Aorta (tissue), 5 donors: ENCODE results near the gene BMERB1. TPM values are rescaled to one million over a fixed set of nuclear protein-coding genes. Genes with fewer than 3 reads are reported as not detected.

Experiments used
- ATAC-seq: fragments of 200-7000 bp; cut with Tn5 transposase; one replicate; pipeline ENCODE4 v1.9.1; 2022; ENCODE audit warnings: moderate library complexity; ENCODE audit not compliant: low FRiP score
- DNase-seq, 2 donors: peaks; one replicate each; pipeline ENCODE4 v3.0.0-alpha.2; 2020
- H3K27ac ChIP-seq, 2 donors: one replicate each; pipeline ENCODE4 v1.5.1; 2013; ENCODE audit warnings: low read length in 2 of 2, mild to moderate bottlenecking in 2 of 2, moderate library complexity in 2 of 2, control low read depth in 1 of 2, inconsistent platforms in 1 of 2, low read depth in 1 of 2
- H3K27me3 ChIP-seq, 2 donors: one replicate each; pipeline ENCODE4 v1.6.1; 2013; ENCODE audit warnings: control low read depth in 1 of 2, low read length in 1 of 2, mild to moderate bottlenecking in 1 of 2, moderate library complexity in 1 of 2; ENCODE audit not compliant: insufficient read depth in 2 of 2, control insufficient read depth in 1 of 2
- H3K36me3 ChIP-seq, 2 donors: one replicate each; pipeline ENCODE4 v1.6.1; 2013; ENCODE audit warnings: control low read depth in 1 of 2, low read length in 1 of 2, mild to moderate bottlenecking in 1 of 2; ENCODE audit not compliant: insufficient read depth in 2 of 2, control insufficient read depth in 1 of 2
- H3K4me1 ChIP-seq, 2 donors: one replicate each; pipeline ENCODE4 v1.6.1; 2013; ENCODE audit warnings: low read length in 2 of 2, control low read depth in 1 of 2, mild to moderate bottlenecking in 1 of 2, moderate library complexity in 1 of 2; ENCODE audit not compliant: insufficient read depth in 2 of 2, control insufficient read depth in 1 of 2
- H3K4me3 ChIP-seq, 2 donors: one replicate each; pipeline ENCODE4 v1.5.1; 2013; ENCODE audit warnings: low read length in 2 of 2, control low read depth in 1 of 2, mild to moderate bottlenecking in 1 of 2
- H3K9me3 ChIP-seq: one replicate; pipeline ENCODE4 v1.6.1; 2013; ENCODE audit warnings: mild to moderate bottlenecking, low read length; ENCODE audit not compliant: control insufficient read depth
- WGBS, 2 donors: extraction: QIAGEN DNeasy Blood & Tissue Kit; methylation state at CpG; one replicate each; pipeline ENCODE4 v1.1.7; 2013; 5-methylcytosine and 5-hydroxymethylcytosine counted together
- intact Hi-C, 2 donors: fragments of 100-400 bp; cut with DNase I; formaldehyde crosslinking; loops; one replicate each; pipeline versions ENCODE4 v1.14.2 to v1.15.0; 2022
- polyA plus RNA-seq, 2 donors: library from polyadenylated mRNA; stranded (reverse); fragments of 200-250 nt; gene quantifications; one replicate each; pipeline ENCODE4 v1.2.3, GENCODE V29; 2013
- total RNA-seq, 2 donors: library from RNA; stranded (reverse); fragmentation: NEBNext Ultra II Directional; extraction: Animal tissue kit (Norgen Biotek cat#: 25700); gene quantifications; one replicate each; pipeline ENCODE4 v1.2.1, GENCODE V29; 2021
- donor health status: healthy with polysubstance abuse.
- donor health status: Bipolar disorder and iron deficiency.
- donor health status: DM: no; HTN: no; CAD: no.
- donor health status: DM: no; HTN: no; CAD: no.
- donor health status: DM: yes; HTN: yes; CAD: no.

Gene BMERB1
- total and polyA plus RNA-seq, 4 donors = 52.2 to 76.7 (median 71.1) TPM

- Histone ChIP-seq H3K9me3 (no peaks in the 10 kb centered on the region), H3K27ac (no peak overlapping the region), H3K4me1 (no peaks in the 10 kb centered on the region), H3K27me3 (no peaks in the 10 kb centered on the region), H3K4me3 (no peak overlapping the region), H3K36me3 (peaks cover 12 to 19% of the 10 kb centered on the region in 2 donors)
- intact Hi-C loops = no loop called here
- DNase-seq (no peak), ATAC-seq (no peak)
- 93 to 97% methylated on average over 9 of the region's 9 CpGs for WGBS, 2 donors
Observed at GRCh38 chr16:15635926-15636325, 201.5 kb downstream of the BMERB1 start.

- no peak overlapping the region for H3K4me3 ChIP-seq
- H3K4me1 ChIP-seq = no peaks in the 10 kb centered on the region
- ATAC-seq = no peak
- DNase-seq = no peak
- intact Hi-C loops = no loop called here
- H3K27ac ChIP-seq = no peak overlapping the region
- H3K36me3 ChIP-seq = peaks cover 12 to 16% of the 10 kb centered on the region in 2 donors
- H3K27me3 ChIP-seq = no peaks in the 10 kb centered on the region
- no peaks in the 10 kb centered on the region for H3K9me3 ChIP-seq
Observed at GRCh38 chr16:15636392-15636873, 202.0 kb downstream of the BMERB1 start.

Other genes starting within 250 kb of the BMERB1 start
- gene NPIPA5, start 56.3 kb upstream of the BMERB1 start, total RNA-seq = 10 to 100 TPM; 14.8 to 20.1 TPM
- 10 to 100 TPM in 1 of 2 donors, 1 to 10 TPM in 1; 3.8 to 93.0 TPM for gene NPIPA5, start 56.3 kb upstream of the BMERB1 start, polyA plus RNA-seq
- 1 to 10 TPM; 2.4 to 5.6 TPM for gene MPV17L, start 38.8 kb upstream of the BMERB1 start, total RNA-seq
- 1 to 10 TPM; 2.1 to 4.0 TPM for gene MPV17L, start 38.8 kb upstream of the BMERB1 start, polyA plus RNA-seq
- 10 to 100 TPM; 73.5 to 92.8 TPM for gene MARF1, start 208.6 kb downstream of the BMERB1 start, total RNA-seq
- 10 to 100 TPM; 28.8 to 34.2 TPM for gene MARF1, start 208.6 kb downstream of the BMERB1 start, polyA plus RNA-seq
- 10 to 100 TPM; 32.0 to 42.8 TPM for gene NDE1, start 215.7 kb downstream of the BMERB1 start, total RNA-seq
- 10 to 100 TPM; 14.8 to 15.7 TPM for gene NDE1, start 215.7 kb downstream of the BMERB1 start, polyA plus RNA-seq